Thyroid gland (tissue), 4 donors: ENCODE data around the gene SLC25A29. TPM values are rescaled to one million over a fixed set of nuclear protein-coding genes. Genes with fewer than 3 reads are reported as not detected.

Experiments used
- DNase-seq, 2 donors: peaks; one replicate each; pipeline ENCODE4 v3.0.0-alpha.2; 2019
- H3K27ac ChIP-seq, 3 donors: fragments of 200-600 bp; sonication (generic); 1 replicate in 2 of 3; 2 replicates in 1 of 3; pipeline ENCODE4 v1.5.1; 2016 to 2019; ENCODE audit warnings: mild to moderate bottlenecking in 1 of 3, moderate library complexity in 1 of 3
- H3K27me3 ChIP-seq: fragments of 200-600 bp; sonication (generic); one replicate; pipeline ENCODE4 v1.5.1; 2019
- H3K36me3 ChIP-seq, 2 donors: fragments of 200-600 bp; sonication (generic); one replicate each; pipeline ENCODE4 v1.5.1; 2016 to 2019
- H3K4me1 ChIP-seq, 2 donors: fragments of 200-600 bp; sonication (generic); one replicate each; pipeline ENCODE4 v1.5.1; 2017 to 2019
- H3K4me3 ChIP-seq, 3 donors: fragments of 200-600 bp; sonication (generic); replicated peaks in 1 of 3; 1 replicate in 2 of 3; 2 replicates in 1 of 3; pipeline ENCODE4 v1.5.1; 2016; ENCODE audit warnings: mild to moderate bottlenecking in 1 of 3
- H3K9me3 ChIP-seq: fragments of 200-600 bp; sonication (generic); one replicate; pipeline ENCODE4 v1.5.1; 2017
- POLR2A ChIP-seq, 2 donors: fragments of 450-650 bp; IDR thresholded peaks; one replicate each; pipeline ENCODE4 v1.6.1; 2017; ENCODE audit warnings: antibody characterized with exemption in 2 of 2, mild to moderate bottlenecking in 2 of 2, moderate library complexity in 1 of 2
- WGBS, 2 donors: methylation state at CpG; one replicate each; pipeline ENCODE4 v1.1.5; 2017; 5-methylcytosine and 5-hydroxymethylcytosine counted together
- intact Hi-C: fragments of 100-400 bp; cut with DNase I; formaldehyde crosslinking; loops from one replicate; pipeline ENCODE4 v1.15.1; 2023
- total RNA-seq, 4 donors: library from RNA; depleted of rRNA; stranded (reverse); fragments of >200 nt; gene quantifications; one replicate each; pipeline ENCODE4 v1.2.3, GENCODE V29; 2016
- TF ChIP-seq, protein P1 (sequence below), 6 experiments: fragments of 200-600 bp in 3 of 6; fragments of 450-650 bp in 3 of 6; sonication (generic) in 3 of 6; IDR thresholded peaks; one replicate each; pipeline ENCODE4 v1.5.1; 2016 to 2019; ENCODE audit warnings: antibody characterized with exemption in 6 of 6, mild to moderate bottlenecking in 2 of 6, inconsistent platforms in 1 of 6, moderate library complexity in 1 of 6

The SLC25A29 gene
- total RNA-seq, 4 donors from 2014 or later: 354 to 606 (median 433) TPM

DNA sequence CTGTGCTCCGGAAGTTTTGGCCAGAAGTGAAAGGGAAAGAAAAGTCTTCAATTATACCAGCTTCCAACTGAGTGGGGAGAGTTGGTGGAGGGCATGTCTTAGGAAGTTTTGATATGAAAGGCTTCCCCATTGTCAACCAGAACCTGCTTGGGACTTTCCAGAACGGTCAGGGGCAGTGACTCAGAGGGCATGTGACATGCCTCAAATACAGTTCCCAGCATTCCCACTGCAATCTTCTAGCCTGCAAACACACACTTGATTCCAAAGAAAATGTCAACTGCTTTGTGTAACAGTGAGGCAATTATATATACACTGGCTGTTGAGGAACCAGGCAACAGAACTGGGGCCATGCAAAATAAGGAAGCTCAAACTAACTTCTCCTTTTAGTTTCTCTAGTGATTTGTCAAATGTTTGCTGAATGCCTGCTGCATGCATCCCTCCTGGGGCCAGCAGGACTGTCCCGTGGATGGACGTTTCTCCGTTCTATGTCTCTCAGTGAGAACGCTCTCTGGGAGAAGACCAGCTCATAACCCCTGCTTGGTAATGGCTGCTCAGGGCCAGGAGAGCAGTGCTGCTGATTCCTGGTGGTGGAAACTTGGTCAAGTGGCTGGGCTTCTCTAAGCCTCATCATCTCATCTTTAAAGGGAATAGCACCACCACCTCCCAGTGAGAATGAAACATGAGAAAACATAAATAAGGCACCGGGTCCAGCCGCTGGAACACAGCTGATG, 35.2 kb upstream of the SLC25A29 start:
- no peak overlapping the region for H3K4me3 ChIP-seq
- WGBS, 2 donors: 76 to 84% methylated on average over 8 of the region's 8 CpGs
- TF ChIP-seq POLR2A (IDR thresholded peaks at IDR 0.05): no peak
- TF ChIP-seq, protein P1, sequence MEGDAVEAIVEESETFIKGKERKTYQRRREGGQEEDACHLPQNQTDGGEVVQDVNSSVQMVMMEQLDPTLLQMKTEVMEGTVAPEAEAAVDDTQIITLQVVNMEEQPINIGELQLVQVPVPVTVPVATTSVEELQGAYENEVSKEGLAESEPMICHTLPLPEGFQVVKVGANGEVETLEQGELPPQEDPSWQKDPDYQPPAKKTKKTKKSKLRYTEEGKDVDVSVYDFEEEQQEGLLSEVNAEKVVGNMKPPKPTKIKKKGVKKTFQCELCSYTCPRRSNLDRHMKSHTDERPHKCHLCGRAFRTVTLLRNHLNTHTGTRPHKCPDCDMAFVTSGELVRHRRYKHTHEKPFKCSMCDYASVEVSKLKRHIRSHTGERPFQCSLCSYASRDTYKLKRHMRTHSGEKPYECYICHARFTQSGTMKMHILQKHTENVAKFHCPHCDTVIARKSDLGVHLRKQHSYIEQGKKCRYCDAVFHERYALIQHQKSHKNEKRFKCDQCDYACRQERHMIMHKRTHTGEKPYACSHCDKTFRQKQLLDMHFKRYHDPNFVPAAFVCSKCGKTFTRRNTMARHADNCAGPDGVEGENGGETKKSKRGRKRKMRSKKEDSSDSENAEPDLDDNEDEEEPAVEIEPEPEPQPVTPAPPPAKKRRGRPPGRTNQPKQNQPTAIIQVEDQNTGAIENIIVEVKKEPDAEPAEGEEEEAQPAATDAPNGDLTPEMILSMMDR (IDR thresholded peaks at IDR 0.05): no peak
- peak overlapping the region in 2 of 3 donors; percentile 13 to 59 for H3K27ac ChIP-seq
- no peak for DNase-seq
- H3K4me1 ChIP-seq: peaks cover 0 to 12% of the 10 kb centered on the region in 2 donors
- peaks cover 21 to 23% of the 10 kb centered on the region in 2 donors for H3K36me3 ChIP-seq
- H3K9me3 ChIP-seq: no peaks in the 10 kb centered on the region
- intact Hi-C loops: no loop called here
- H3K27me3 ChIP-seq: no peaks in the 10 kb centered on the region

DNA sequence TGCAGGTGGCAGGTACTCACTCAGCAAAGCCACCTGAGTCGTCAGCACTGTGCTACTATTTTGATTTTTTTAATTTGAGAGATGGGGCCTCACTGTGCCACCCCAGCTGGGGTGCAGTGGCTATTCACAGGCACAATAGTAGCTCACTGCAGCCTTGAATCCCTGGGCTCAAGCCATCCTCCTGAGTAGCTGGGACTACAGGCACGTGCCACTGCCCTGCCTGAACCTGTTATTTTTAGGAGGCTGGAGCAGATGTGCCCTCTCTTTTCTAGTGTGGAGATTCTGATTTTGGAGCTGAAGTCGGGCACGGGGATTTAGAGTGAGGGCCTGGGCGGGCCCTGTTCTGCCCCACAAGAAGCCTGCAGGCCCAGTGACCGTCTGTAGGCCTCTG, 34.2 kb upstream of the SLC25A29 start:
- Histone ChIP-seq H3K36me3 (peaks cover 14 to 21% of the 10 kb centered on the region in 2 donors), H3K4me3 (no peak overlapping the region), H3K4me1 (peaks cover 0 to 12% of the 10 kb centered on the region in 2 donors), H3K9me3 (no peaks in the 10 kb centered on the region), H3K27ac (peak overlapping the region in 2 of 3 donors; percentile 1 to 15), H3K27me3 (no peaks in the 10 kb centered on the region)
- DNase-seq: no peak
- intact Hi-C loops: no loop called here
- 75 to 92% methylated on average over 6 of the region's 6 CpGs for WGBS, 2 donors
- TF ChIP-seq, protein P1 (IDR thresholded peaks at IDR 0.05): no peak
- TF ChIP-seq POLR2A (IDR thresholded peaks at IDR 0.05): no peak

DNA sequence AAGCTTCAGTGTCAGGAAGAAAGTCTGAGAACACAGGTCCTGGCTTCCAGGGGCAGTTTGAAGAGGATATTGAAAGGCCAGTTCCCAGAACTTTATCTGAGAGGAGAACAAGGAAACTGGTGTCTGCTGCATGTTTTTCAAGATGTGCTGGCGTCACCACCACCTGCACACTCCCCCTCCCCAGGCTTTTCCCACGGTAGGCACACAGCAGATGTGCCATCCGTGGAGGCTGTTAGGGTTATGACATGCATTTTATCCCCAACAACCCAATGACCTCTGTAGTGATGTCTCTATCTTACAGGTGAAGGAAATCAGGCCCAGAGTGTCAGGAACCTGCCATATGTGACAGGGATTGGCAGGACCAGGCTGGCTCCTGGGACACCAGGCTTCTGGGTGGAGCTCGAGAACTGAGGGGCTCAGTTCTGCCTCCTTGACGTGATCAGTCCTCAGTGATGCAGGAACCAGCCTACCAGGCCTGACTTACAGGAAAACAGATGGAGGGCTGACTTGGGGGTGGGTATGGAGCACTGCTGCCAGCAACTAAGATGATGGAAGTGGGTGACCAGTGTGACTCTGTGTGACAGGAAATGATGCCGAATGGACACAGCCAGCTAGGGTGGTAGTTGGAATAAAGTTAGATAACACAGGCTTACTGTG, 33.6 kb upstream of the SLC25A29 start:
- DNase-seq: no peak
- intact Hi-C loops: no loop called here
- Histone ChIP-seq H3K4me1 (peaks cover 0 to 12% of the 10 kb centered on the region in 2 donors), H3K9me3 (no peaks in the 10 kb centered on the region), H3K27ac (peak overlapping the region in 2 of 3 donors; percentile 1 to 15), H3K36me3 (peaks cover 14 to 21% of the 10 kb centered on the region in 2 donors), H3K4me3 (no peak overlapping the region), H3K27me3 (no peaks in the 10 kb centered on the region)
- WGBS, 2 donors: 86 to 88% methylated on average over 6 of the region's 6 CpGs
- TF ChIP-seq, protein P1 (IDR thresholded peaks at IDR 0.05): no peak

DNA sequence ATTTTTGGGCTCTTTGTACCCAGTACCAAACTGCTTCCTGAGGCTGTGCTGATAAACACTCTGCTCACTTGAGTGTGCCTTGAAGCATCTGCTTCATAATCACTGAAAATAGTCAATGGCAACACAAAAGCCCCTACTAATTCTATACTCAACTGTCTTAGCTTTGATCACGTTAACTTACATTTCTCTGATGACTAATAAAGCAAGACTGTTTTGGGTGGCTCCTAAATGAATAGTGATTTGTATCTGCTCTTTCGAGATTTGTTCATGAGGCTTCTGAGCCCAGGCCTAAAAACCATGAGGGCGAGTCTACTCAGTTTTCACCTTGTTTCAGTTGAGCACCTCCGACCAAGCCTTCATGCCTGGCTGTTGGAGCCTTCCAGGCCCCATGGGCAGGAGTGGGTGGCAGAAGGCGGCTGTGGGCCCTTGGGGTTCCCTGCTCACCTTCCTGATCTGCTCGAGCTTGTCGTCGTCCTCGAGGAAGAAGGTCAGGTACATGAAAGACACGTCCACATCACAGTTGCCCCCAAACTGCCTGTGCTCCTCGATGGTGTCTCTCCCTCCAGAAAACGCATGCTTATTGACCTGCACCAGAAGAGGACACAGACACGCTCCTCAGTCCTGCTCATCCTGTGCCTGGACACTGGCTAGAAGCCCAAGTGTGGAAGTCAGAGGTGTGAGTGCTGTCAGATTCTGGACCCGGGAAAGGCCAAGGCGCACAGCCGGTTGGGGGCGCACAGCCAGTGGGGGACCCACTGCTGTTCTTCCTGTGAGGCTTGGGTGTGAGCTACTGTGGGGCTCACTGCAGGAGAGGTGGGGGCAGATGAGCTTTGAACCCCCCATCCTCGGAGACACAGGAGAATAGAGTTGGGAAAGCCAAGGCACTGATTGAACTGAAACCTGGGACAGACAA, 30.6 kb upstream of the SLC25A29 start:
- intact Hi-C loops: no loop called here
- Histone ChIP-seq H3K4me1 (peaks cover 0 to 15% of the 10 kb centered on the region in 2 donors), H3K27me3 (no peaks in the 10 kb centered on the region), H3K4me3 (no peak overlapping the region), H3K27ac (no peak overlapping the region), H3K36me3 (peaks cover 10 to 21% of the 10 kb centered on the region in 2 donors), H3K9me3 (no peaks in the 10 kb centered on the region)
- DNase-seq: no peak
- no peak for TF ChIP-seq POLR2A (IDR thresholded peaks at IDR 0.05)
- TF ChIP-seq, protein P1 (IDR thresholded peaks at IDR 0.05): no peak
- 94 to 96% methylated on average over 17 of the region's 18 CpGs for WGBS, 2 donors
